Left ventricle myocardium inferior (tissue), 1 donor: Measurements from ENCODE around the gene RAMP1. TPM values are rescaled to one million over a fixed set of nuclear protein-coding genes. Genes with fewer than 3 reads are reported as not detected.

Experiments used
- DNase-seq: peaks from one replicate; pipeline ENCODE4 v3.0.0-alpha.2; 2020
- H3K27ac ChIP-seq: fragments of 200-600 bp; replicated peaks from 2 replicates; pipeline ENCODE4 v1.8.0; 2021
- H3K27me3 ChIP-seq: fragments of 200-600 bp; 2 replicates; pipeline ENCODE4 v1.8.0; 2021; ENCODE audit warnings: low read depth
- H3K36me3 ChIP-seq: fragments of 200-600 bp; 2 replicates; pipeline ENCODE4 v1.8.0; 2021
- H3K4me1 ChIP-seq: fragments of 200-600 bp; 2 replicates; pipeline ENCODE4 v1.8.0; 2021
- H3K4me3 ChIP-seq: fragments of 200-600 bp; 2 replicates; pipeline ENCODE4 v1.8.0; 2021; ENCODE audit warnings: mild to moderate bottlenecking, moderate library complexity
- H3K9me3 ChIP-seq: fragments of 200-600 bp; replicated peaks from 2 replicates; pipeline ENCODE4 v1.8.0; 2021
- intact Hi-C: fragments of 100-400 bp; cut with micrococcal nuclease; formaldehyde crosslinking; loops from one replicate; pipeline ENCODE4 v1.11.0; 2022
- total RNA-seq: library from RNA; stranded (reverse); fragmentation: NEBNext Ultra II Directional; extraction: Animal tissue kit (Norgen Biotek cat#: 25700); gene quantifications from one replicate; pipeline ENCODE4 v1.2.1, GENCODE V29; 2021
- TF ChIP-seq, protein P1 (sequence below): fragments of 200-600 bp; IDR thresholded peaks from 2 replicates; pipeline ENCODE4 v1.8.0; 2021; ENCODE audit warnings: antibody characterized with exemption, mild to moderate bottlenecking, borderline replicate concordance
- donor health status: DM: no; HTN: yes; CAD: no; lungs with severe emphysema.

Gene RAMP1
- total RNA-seq, 1 donor from 2014 or later = 168 TPM

DNA sequence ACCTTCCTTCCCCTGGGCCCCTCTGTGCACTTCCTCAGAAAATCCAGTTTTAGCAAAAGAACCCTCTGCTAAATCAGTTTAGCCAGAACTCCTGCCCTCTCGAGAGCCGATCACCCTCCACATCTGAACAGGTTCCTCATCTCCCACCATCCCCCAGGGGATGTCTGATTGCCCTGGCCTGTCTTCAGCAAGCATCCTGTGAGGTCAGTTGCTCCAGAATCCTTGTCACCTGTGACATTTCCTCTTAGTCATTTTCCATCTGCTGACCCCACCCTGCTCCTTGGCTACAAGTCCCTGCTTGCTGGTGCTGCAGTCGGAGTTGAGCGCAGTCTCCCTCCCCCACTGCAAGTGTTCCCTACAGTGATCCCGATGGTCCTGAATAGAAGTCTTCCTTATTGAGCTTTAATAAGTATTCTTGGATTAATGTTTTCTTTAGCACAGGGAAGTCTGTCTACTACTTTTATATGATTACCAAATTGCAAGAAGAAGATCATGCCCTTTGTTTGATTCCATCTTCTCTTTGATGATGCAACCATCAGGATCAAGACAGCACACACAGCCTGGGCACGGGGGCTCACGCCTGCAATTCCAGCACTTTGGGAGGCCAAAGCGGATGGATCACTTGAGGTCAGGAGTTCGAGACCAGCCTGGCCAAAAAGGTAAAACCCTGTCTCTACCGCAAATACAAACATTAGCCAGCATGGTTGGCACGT, 76.5 kb downstream of the RAMP1 start:
- intact Hi-C loops = no loop called here
- Histone ChIP-seq H3K4me1 (peaks cover 8% of the 10 kb centered on the region), H3K36me3 (no peaks in the 10 kb centered on the region), H3K27me3 (no peaks in the 10 kb centered on the region), H3K27ac (peak overlapping the region; percentile 55), H3K9me3 (peaks cover under 1% of the 10 kb centered on the region), H3K4me3 (no peak overlapping the region)
- no peak for DNase-seq
- TF ChIP-seq, protein P1, sequence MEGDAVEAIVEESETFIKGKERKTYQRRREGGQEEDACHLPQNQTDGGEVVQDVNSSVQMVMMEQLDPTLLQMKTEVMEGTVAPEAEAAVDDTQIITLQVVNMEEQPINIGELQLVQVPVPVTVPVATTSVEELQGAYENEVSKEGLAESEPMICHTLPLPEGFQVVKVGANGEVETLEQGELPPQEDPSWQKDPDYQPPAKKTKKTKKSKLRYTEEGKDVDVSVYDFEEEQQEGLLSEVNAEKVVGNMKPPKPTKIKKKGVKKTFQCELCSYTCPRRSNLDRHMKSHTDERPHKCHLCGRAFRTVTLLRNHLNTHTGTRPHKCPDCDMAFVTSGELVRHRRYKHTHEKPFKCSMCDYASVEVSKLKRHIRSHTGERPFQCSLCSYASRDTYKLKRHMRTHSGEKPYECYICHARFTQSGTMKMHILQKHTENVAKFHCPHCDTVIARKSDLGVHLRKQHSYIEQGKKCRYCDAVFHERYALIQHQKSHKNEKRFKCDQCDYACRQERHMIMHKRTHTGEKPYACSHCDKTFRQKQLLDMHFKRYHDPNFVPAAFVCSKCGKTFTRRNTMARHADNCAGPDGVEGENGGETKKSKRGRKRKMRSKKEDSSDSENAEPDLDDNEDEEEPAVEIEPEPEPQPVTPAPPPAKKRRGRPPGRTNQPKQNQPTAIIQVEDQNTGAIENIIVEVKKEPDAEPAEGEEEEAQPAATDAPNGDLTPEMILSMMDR = no peak

DNA sequence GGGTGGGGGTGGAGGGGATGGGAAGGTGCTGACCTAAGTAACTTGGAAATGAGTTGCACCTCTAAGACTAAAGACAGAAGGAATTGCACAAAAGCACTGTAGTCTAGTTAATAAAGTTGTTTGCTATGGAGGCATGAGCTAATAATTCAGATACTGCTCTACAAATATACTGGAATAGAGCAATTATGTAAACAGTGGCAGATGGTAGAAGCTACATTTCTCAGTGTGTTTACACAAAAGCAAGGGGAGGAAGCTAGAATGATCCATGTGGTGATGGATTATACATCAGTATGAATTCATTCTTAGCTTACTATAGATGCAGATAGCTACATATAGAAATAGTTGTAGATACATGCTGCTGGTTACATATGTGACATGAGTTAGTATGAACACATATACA, 79.8 kb downstream of the RAMP1 start:
- no peak for DNase-seq
- TF ChIP-seq, protein P1 = no peak
- H3K36me3 ChIP-seq = no peaks in the 10 kb centered on the region
- H3K4me1 ChIP-seq = peaks cover 24% of the 10 kb centered on the region
- H3K27me3 ChIP-seq = no peaks in the 10 kb centered on the region
- peaks cover 7% of the 10 kb centered on the region for H3K9me3 ChIP-seq
- intact Hi-C loops = no loop called here
- H3K27ac ChIP-seq = no peak overlapping the region
- H3K4me3 ChIP-seq = no peak overlapping the region

DNA sequence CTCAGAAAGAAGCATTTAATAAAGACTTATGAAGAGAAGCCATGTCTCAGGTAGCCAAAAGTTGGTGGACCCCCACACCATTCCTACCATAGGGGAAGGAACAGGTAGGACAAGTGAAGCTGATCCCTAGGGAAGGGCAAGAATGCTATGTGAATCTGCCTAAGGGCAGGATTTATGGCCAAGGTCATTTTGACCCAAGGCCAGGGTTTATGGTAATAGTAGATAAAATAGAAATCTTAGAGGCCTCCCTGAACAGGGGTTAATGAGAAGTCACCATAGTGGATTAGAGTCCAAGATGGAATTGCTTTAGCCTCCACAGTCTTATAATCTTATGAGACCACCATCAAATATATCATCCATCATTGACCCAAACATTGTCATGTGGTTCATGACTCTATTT, 81.4 kb downstream of the RAMP1 start:
- H3K27me3 ChIP-seq = no peaks in the 10 kb centered on the region
- H3K36me3 ChIP-seq = no peaks in the 10 kb centered on the region
- H3K27ac ChIP-seq = no peak overlapping the region
- peaks cover 20% of the 10 kb centered on the region for H3K4me1 ChIP-seq
- intact Hi-C loops = no loop called here
- peaks cover 22% of the 10 kb centered on the region for H3K9me3 ChIP-seq
- TF ChIP-seq, protein P1 = no peak
- DNase-seq = no peak
- no peak overlapping the region for H3K4me3 ChIP-seq

DNA sequence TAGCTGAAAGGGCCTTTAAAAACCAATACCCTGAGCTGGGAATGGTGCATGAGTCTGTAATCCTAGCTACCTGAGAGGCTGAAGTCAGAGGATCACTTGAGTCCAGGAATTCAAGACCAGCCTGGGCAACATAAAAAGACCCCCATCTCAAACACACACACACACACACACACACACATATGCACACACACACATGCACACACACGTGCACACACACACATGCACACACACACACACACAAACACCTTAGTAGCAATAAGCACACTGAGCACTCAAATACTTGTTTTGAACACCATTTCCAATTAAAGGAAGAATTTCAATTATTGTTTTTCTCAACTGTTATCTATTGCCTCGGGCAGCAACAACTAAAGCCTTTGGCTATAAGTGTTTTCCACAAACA, 81.8 kb downstream of the RAMP1 start:
- Histone ChIP-seq H3K36me3 (no peaks in the 10 kb centered on the region), H3K4me3 (no peak overlapping the region), H3K27me3 (no peaks in the 10 kb centered on the region), H3K9me3 (peaks cover 22% of the 10 kb centered on the region), H3K27ac (peak overlapping the region; percentile 76), H3K4me1 (peaks cover 20% of the 10 kb centered on the region)
- TF ChIP-seq, protein P1 = no peak
- no peak for DNase-seq
- intact Hi-C loops = no loop called here

DNA sequence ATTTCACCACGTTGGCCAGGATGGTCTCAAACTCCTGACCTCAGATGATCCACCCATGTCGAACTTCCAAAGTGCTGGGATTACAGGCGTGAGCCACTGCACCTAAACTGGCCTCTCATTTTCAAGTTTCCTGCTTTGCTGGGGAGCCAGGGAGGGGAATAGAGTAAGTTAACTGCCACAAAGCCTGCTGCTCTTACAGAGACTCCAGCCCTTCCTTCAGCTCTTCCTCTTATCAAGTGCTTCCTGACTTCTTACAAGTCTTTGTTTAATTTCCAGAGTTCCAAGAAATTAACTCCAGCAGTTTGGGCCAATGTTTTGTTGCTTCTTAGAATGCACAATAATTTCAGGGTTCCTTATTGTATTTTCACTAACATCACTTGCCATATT, 83.1 kb downstream of the RAMP1 start:
- H3K27me3 ChIP-seq = no peaks in the 10 kb centered on the region
- H3K9me3 ChIP-seq = peaks cover 22% of the 10 kb centered on the region
- intact Hi-C loops = no loop called here
- TF ChIP-seq, protein P1 = no peak
- DNase-seq = no peak
- H3K27ac ChIP-seq = peak overlapping the region; percentile 74
- H3K36me3 ChIP-seq = no peaks in the 10 kb centered on the region
- H3K4me1 ChIP-seq = peaks cover 20% of the 10 kb centered on the region
- no peak overlapping the region for H3K4me3 ChIP-seq
